DND-41 (cell line): Measurements from ENCODE around the gene DAB1.

Source experiments
- CTCF ChIP-seq: IDR thresholded peaks from 2 replicates; pipeline ENCODE4 v1.5.1; 2012; ENCODE audit warnings: borderline replicate concordance, low read length, moderate library complexity, mild to moderate bottlenecking; ENCODE audit not compliant: poor library complexity, severe bottlenecking; ENCODE audit errors: extremely low read depth
- EZH2 ChIP-seq: IDR thresholded peaks from 3 replicates; pipeline ENCODE4 v1.6.1; 2012; ENCODE audit warnings: borderline replicate concordance, low read depth, mild to moderate bottlenecking, moderate library complexity, low read length, inconsistent platforms; ENCODE audit not compliant: severe bottlenecking

DNA sequence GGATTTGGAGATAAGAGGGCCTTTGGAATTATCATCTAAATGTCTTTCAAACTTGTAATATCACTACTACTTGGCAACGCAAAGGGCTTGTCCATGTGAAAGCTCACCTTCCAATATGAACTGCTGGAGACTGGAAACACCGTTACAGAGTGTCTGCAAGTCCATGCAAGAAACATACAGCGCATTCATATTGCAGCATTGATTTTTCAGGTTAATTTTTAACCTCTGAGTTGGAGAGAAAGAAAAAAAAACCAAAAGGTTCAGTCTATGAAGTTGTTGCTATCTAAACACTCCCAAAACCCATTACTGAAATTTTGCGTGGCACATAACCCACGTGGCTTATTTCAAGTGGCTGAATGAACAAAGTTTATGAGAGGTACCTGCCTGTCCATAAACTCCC is 23.8 kb downstream of the DAB1 start:
- TF ChIP-seq CTCF (no peak), EZH2 (no peak)
